GM21717 (cell line): ENCODE results near the gene DST.
"Not testable (repeated sequence)": the region's sequence is repeated elsewhere in the genome, so short reads cannot be mapped to it uniquely, and the experiment has no call there.

ENCODE experiments used
- ATAC-seq: cut with Tn5 transposase; IDR thresholded peaks from one replicate; pipeline ENCODE4 v1.9.1; 2021; ENCODE audit warnings: mild to moderate bottlenecking, moderate library complexity; ENCODE audit not compliant: unreplicated experiment

Gene DST

GRCh38 chr6:56573624-56574023 is 69.1 kb downstream of the DST start:
- no peak for ATAC-seq

DNA sequence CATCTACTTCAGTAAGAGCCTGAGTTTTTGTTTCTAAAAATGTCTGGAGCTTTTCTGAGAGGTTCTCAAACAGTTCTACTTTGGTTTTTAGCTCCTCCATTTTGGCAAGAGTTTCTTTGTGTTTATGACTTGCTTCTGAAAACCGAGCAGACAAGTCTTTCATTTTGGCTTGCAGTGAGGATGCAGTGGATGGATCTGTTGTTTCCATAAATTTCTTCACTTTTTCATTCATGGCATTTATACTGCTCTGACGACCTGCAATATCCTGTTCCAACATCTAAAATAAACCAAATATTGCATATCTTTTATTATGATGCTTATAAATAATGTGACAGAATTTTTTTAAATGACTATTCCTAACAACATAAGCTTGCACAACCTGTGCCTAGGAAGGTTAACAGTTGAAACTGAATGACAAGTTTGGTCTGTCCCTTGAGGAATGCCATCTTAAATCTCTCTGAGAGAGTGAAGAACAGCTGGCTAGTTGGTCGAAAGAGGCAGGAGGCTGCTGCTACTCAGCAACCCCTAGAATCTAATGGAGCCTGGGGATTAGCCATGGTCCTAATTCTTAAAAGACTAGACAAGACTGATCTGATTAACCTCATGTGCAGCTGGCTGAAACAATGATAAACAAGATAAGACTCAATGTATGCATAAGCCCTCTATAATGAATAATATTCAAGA is 69.8 kb downstream of the DST start:
- ATAC-seq: no peak

DNA sequence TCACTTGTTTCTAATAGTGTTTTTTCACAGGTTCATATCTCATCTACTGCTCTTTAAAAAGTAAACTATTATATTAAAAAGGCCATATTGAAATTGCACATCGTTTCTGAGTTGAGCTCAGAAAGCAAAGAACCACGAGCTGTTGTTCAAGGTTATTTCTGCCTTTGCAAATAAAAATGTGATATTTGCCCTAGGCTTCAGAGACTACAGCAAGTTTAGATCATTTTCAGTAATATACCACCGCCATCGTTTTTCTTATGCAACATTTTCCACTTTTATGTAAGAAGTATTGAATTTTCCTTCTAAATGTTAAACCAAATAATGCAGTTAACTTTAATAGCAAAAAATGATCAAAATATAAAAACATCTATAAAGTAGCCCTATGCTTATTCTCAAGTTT is 71.1 kb downstream of the DST start:
- ATAC-seq: no peak

- ATAC-seq: no peak
These were observed 72.0 kb downstream of the DST start for GRCh38 chr6:56570413-56571359.

DNA sequence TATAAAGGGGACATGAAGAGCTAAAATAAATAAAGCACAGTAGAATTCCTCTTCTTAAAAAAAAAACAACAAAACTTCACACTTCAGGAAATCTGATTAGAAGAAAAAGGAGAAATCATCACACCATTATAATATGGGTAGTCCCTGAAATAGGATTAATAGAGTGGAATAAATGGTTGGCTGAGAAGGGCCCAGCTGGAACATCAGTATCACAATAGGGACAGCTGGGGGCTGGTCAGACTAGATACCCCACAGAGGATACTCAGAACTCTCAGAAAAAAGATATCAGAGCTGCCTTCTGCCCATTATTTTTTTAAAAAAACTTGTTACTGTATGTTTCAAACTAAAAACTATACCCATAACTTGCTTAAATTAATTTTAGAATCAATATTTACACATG is 75.2 kb downstream of the DST start:
- no peak for ATAC-seq

GRCh38 chr6:56562730-56563129 is 80.0 kb downstream of the DST start:
- ATAC-seq: not testable (repeated sequence)

DNA sequence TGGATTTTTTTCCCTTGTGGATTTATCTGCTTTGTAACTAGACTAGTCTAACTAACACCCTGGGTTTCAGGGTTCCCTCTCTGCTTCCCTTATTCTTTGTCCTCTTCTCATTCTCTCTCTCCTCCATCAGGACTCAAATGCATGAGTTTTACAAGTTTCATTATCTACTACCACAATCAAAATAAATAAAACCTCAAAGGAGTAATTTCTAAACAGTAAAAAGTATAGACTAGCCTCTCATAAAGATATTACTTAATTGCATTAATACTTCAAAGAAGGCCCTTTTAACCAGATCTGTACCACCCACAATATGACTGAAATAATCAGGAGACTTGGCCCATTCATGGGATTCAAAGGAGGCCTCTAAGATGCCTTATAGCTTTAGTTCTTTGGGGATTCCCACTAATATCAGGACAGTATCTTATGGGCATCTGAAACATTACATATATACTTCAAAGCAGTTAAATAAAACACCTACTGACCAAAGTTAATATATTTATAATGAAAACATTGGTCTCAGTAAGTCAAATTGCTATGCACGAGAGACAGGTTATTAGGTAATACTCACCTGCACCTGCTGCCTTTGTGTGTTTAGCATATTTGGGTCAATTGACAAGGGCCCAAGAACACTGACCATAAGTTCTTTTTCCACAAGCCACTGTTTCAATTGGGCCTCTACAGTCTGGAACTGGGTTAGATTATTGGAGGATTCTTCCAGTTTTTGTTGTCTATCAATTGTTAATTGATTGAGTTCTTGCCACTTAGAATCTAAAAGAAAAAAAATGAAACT is 85.7 kb downstream of the DST start:
- ATAC-seq: no peak

DNA sequence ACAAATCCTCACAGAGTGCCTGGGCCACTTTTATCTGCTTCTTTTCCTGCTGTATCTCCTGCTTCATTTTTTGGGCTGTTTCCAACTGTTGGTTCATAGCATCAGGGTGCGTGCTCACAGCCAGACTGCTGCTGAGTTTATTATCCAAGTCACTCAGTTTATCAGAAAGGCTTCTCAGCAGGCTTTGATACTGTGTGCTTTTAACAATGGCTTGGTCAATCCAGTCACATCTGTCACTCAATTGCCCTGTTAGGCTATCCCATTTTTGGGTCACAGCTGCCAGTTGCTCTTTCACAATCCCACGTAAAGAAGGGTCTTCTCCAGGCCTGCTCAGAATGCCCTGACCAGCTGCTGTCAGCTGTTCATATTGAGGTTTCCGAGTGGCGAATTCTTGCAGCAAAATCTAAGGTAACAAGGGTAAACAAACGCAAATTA is 87.2 kb downstream of the DST start:
- ATAC-seq: no peak

DNA sequence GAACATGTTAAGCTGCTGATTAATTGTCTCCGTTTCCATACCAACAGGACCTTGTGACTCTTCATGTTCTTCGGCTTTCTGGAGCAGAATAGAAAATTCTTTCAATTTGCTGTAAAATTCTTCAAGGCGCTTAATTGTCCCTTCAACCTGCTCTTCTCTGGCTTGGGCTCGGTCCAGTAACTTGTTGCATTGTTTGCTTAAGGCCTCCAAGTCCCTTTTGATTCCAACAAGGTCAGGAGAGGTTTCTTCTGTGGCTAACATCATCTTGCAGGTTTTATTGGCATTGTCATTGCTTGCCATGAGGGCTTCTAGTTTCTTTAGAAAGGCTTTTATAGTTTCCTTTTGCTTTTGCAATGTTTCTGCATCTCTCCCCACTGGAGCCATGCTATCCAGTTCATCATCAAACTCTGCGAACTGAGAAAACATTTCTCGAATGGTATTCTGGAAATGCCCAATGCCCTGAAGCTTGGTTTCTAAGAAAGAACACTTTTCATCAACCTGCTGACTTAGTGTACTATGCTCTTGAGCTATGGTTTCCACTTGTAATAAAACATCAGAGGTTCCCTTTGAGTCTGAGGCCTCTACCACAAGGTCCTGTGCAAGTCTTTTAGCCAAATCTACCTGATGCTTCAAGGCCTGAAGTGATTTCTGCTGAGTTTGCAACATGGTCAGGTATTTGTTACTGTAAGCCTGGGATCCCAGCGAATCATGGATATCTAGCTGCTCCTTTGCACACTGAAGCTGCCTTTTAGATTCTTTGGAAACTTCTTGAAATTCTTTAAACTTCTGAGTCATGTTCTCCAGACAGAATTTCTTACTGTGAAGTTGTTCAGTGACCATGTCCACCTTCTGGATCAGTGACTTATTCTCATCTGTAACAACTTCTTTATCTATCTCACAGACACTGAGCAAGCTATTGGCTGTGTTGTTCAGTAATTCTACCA is 90.2 kb downstream of the DST start:
- no peak for ATAC-seq

GRCh38 chr6:56551409-56552120 is 91.1 kb downstream of the DST start:
- no peak for ATAC-seq

DNA sequence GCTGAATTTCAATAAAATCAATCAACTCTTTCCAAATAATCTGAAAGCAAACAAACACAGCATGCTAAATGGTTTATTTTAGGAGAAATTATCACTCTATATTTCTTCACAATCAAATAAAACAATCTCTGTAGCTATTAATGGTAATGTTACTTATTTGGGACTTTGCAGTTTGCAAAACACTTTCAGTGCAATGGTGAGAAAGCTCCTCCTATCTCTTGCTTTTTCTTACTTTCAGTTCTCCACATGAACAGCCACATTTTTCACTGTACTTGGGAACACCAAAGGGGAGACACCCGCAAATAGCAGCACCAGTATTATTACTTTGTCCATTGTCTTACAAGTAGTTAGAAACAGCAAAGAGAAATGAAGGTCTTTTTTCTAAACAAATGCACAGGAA is 92.4 kb downstream of the DST start:
- ATAC-seq: no peak

- ATAC-seq: no peak
These were observed 93.7 kb downstream of the DST start for GRCh38 chr6:56549014-56549413.

DNA sequence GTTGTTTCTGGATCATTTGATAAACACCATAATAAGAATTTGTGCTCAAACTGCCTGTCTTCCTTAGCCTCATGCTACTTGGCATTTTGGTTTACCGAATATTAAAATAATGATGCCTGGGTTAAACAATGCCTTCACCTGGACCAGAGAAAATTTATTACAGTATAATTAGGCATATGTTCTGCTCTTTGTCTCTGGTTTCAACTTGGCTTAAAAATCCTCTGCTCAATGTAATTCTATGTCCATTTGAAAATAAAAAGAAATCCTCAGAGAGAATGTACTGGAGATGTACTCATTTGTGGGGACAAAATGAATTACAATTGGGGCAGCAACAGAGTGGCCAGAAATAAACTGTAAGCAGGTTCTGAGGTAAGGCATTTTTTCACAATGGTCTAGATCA is 95.0 kb downstream of the DST start:
- ATAC-seq: no peak

DNA sequence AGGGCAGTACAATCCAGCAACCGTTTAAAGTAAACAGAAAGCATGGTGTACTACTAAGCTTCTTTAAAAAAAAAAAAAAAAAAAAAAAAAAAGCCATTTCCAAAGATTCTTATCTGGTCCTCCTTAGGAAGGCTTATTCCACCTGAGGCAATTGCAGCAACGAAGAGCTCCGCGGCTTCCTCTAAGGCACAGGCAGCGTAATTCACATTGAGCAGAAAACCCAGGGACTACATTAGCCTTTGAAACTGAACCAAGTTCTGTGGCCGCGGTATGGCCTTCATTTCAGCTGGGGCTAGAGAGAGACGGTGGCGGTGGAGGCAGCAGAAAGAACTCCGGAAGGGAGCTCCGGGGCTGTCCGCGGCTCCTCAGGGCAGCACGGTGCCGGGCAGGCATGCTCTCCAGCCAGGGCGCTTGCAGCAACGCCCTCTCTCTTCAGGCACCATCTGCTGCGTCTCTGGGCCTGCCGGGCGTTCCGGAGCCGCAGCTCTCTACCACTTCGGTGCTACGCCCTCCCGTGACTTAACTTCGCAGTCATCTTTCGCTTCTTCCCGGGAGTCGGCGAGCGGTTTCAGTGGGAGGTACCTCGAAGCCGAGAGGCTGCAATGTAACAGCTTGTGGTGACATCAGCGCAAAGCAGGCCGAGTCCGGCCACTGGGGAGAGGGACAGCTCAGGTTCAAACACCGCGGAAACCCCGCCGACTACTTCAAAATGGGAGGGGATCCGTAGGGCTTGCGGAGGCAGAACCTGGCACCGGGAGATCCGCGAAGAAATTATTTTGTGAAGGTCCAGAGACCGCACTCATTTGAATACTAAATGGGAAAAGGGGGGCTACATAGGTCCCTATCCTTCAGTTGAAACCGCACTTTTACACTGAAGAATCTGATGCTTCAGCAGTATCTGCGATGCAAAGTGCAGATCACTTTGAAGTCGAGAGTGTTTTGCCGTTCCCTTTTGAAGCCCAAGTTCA is 100.0 kb downstream of the DST start:
- ATAC-seq: peak; percentile 96

GRCh38 chr6:56541741-56542360 is 100.8 kb downstream of the DST start:
- ATAC-seq: no peak

- no peak for ATAC-seq
These were observed 101.6 kb downstream of the DST start for GRCh38 chr6:56541030-56541600.

GRCh38 chr6:56540232-56541029 is 102.3 kb downstream of the DST start:
- ATAC-seq: no peak
